ENCODE measurements around the gene HOXB7.

HOXB7 gene

DNA sequence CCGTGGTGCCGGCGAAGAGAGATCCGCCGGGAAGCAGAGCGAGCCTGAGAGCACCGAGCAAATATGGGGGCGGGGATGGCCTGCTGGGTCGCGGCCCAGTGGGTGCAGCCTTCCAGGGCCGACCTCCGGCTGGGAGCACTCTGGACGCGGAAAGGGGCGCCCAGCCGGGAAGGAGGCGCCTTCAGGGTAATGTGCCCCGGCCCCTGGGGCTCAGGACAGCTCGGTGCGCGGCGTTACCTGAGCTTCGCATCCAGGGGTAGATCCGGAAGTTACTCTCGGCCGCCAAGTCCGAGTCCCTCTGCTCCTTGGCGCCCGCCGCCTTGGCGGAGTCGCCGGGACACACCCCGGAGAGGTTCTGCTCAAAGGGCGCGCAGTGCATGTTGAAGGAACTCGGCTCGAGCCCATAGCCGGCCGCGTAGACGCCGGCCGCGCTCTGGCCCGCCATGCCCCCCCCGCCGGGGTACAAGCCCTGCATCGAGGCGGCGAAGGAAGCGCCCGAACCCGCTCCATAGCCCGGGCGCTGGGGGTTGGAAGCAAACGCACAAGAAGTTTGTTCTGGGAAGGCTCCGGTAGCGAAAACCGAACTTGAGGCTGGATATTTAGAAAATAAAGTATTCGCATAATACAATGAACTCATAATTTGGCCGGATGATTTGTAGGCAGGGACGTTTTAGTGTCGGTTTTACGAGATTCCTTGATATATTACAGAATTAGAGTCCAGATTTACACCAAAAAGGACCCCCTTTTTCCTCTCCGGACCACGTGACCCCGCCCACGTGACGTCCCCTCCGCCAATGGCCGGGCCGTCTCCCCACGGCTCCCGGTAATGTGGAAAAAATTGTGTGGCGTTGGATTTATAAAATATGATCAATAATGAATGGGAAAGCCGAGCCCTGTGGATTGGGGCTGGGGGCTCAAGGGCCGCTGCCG, at the start of gene HOXB7:
HOXB7 (minus strand) TSS at position 736 of the 930 bp plus-strand sequence; CDS start at position 637, 99 bp downstream.
- DNase-seq (ENCODE audit: low spot score) = peak; percentile 53

DNA sequence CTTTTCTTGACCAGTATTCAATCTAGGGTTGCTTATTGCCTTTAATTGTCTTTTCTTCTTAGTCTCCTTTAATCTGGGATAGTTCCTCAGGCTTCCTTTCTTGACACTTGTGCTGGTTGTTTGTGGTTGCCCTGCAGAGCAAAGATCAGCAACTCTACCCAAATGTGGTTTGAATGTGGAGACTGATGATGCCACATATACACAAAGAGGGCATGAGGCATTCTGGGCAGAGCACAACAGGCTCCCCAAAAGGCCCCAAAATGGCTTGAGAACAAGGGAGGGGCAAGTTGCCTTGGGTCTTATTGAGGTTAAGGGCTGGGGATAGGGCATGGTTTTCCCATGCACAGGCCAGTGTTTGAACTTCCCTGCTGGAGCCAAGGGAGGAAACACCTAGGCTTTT, 45.1 kb upstream of the HOXB7 start:
- DNase-seq (ENCODE audit: low spot score) = no peak

GRCh38 chr17:48649741-48650140, 38.9 kb upstream of the HOXB7 start:
- no peak for DNase-seq (ENCODE audit: low spot score)

DNA sequence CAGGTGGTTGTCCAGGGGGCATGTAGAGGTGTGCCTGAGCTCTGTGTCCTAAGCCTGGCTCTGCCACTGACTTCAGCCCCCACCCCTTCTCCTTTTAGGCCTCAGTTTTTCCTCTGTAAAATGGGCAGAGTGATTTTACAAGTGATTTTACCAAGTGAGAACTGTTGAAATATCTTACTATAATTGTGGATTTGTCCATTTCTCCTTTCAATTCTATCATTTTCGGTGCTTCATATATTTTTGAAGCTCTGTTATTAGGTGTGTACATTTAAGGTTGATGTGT, 37.1 kb upstream of the HOXB7 start:
- no peak for DNase-seq (ENCODE audit: low spot score)

- no peak for DNase-seq (ENCODE audit: low spot score)
These were observed 36.5 kb upstream of the HOXB7 start for GRCh38 chr17:48647103-48647962.

- DNase-seq (ENCODE audit: low spot score) = no peak
These were observed 35.6 kb upstream of the HOXB7 start for GRCh38 chr17:48646183-48647102.

DNA sequence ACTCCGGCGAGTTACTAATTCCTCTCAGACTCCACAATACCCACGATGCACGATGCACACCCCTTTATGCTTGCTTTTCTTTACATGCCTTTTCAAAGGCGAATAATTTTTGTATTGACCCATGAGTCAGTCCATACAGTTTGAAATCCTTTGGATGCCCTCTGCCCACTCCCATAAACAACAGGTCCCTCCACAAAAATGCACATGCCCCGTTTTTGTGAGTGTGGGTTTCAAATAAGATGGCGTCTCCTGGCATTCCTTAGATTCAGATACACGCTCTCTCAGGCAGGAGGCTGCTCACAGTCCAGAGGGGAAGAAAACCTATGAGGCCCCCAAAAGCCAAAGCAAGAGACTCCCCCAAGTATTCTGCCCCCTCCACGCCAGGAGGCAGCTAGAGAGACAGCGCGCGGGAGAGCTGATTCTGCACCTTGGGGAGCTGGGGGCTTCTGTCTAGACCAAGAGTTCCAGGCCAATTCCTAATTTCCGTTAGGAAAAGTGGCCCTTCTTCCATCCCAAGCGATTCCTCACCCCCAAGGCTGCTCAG, 34.9 kb upstream of the HOXB7 start:
- DNase-seq (ENCODE audit: low spot score) = no peak

DNA sequence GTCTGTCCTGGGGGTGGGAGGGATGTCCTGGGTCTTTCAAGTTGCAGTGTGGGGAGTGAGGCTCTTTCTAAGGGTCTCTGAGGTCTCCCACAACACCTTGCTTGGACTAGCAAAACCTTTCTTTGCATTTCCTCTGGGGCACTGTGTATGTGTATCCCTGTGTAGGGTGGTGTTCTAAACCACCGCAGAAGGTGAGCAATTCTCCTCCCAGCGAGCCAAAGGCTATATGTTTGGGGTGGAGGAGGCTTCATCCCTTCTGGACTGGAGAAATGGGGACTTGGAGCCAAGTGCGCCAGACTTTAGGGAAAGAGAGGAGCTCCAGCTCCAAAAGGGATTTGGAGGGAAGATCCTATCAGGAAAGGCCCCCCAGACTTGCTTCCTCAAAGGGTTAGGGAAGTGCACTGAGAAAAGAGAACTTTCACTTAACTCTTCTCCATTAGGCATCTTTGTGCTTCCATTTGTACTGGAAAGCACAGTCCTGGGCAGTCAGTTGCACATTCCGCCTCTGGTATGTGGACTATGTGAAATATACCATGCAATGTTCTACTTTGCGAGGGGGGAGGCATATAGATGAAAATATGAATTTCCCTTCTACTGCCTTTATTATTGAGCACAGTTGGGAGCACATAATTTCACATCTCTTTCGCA, 34.2 kb upstream of the HOXB7 start:
- DNase-seq (ENCODE audit: low spot score) = no peak

- DNase-seq (ENCODE audit: low spot score) = no peak
These were observed 33.3 kb upstream of the HOXB7 start for GRCh38 chr17:48644159-48644558.

- no peak for DNase-seq (ENCODE audit: low spot score)
These were observed 32.8 kb upstream of the HOXB7 start for GRCh38 chr17:48643697-48644012.

GRCh38 chr17:48642843-48643696, 32.3 kb upstream of the HOXB7 start:
- DNase-seq (ENCODE audit: low spot score) = no peak

- no peak for DNase-seq (ENCODE audit: low spot score)
These were observed 31.4 kb upstream of the HOXB7 start for GRCh38 chr17:48642059-48642842.

GRCh38 chr17:48641541-48642058, 30.8 kb upstream of the HOXB7 start:
- peak; percentile 25 for DNase-seq (ENCODE audit: low spot score)

DNA sequence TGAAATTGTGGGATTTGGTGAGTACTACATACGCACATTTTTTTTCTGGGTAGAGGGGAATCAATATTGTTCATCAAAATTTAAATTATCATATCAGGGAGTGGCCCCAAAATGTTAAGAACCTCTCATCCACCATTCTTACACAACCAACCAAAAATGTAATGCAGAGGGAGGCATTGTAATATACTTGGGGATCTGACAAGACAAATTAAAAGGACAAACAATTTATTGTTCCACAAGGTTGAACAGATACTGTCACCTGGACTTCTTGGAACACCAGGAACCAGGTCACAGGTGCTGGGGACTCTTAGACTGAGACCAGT, 30.0 kb upstream of the HOXB7 start:
- DNase-seq (ENCODE audit: low spot score) = no peak

DNA sequence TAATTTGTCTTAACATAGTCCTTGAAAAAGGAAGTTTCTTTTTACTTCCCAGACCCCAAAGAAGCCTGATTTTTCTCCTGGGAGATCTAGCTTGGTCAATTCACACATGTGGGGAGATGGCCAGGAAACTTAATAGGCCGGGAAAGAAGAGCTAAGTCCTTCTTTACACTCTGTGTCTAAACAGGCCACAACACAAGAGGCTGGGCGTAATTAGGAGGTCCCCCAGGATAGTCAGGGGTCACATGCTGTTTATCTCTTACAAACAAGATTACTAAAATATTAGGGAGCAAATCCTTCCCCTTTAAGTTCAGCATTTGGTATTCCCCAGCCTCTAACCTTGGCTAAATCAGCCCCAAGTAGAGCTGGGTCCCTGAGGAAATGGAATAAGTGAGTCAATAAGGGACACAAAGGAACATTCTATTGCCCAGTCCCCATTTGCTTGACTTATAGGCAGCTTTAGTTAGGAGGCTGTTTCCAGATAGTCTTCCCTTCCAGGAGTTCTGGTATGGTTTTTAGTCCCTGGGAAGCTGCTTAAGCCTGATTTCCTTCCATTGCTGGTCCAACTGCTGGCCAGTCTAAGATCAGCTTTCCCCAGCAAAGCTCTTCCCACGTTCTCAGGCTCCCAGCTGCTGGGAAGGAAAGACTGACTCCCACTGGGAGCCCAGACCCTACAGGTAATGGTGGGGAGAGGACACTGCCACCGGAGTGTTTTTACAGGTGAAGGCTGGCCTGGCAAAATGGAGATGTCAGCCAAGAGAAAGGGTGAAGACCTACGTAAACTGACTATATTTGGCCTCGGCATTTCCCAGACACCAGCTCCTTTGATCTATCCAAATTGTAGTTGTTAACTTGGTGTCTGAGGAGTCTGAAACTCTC, 29.4 kb upstream of the HOXB7 start:
- DNase-seq (ENCODE audit: low spot score) = no peak

DNA sequence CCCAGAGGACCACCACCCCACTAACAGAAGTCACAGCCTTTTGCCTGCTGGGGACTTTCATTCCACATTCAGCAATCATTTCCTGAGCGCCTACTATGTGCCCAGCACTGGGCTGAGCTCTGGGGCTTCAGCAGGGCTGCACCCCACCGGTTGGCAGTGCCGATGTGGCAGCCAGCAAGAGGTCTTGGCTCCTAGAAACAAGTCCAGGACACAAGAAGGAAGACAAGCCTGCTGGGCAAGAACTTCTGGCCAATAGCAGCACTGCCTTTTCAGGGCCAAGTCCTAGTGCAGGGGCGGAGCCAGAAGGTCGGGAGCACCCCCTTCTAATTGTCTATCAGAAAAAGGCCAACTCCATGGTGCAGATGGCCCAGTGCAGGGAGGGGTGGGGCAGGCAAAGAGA, 28.3 kb upstream of the HOXB7 start:
- no peak for DNase-seq (ENCODE audit: low spot score)

GRCh38 chr17:48637323-48638260, 26.8 kb upstream of the HOXB7 start:
- DNase-seq (ENCODE audit: low spot score) = no peak
